ENCODE results near the gene FGD5.

FGD5 gene

GRCh38 chr3:14905055-14905657 is 86.4 kb downstream of the FGD5 start:
- no peak for DNase-seq (ENCODE audit: low read depth)

- no peak for DNase-seq (ENCODE audit: low read depth)
Observed at GRCh38 chr3:14906355-14906971, 87.7 kb downstream of the FGD5 start.

- no peak for DNase-seq (ENCODE audit: low read depth)
Observed at GRCh38 chr3:14907043-14907966, 88.5 kb downstream of the FGD5 start.

GRCh38 chr3:14909250-14909649 is 90.5 kb downstream of the FGD5 start:
- no peak for DNase-seq (ENCODE audit: low read depth)

- DNase-seq (ENCODE audit: low read depth), result no peak
Observed at GRCh38 chr3:14911651-14912050, 92.9 kb downstream of the FGD5 start.

DNA sequence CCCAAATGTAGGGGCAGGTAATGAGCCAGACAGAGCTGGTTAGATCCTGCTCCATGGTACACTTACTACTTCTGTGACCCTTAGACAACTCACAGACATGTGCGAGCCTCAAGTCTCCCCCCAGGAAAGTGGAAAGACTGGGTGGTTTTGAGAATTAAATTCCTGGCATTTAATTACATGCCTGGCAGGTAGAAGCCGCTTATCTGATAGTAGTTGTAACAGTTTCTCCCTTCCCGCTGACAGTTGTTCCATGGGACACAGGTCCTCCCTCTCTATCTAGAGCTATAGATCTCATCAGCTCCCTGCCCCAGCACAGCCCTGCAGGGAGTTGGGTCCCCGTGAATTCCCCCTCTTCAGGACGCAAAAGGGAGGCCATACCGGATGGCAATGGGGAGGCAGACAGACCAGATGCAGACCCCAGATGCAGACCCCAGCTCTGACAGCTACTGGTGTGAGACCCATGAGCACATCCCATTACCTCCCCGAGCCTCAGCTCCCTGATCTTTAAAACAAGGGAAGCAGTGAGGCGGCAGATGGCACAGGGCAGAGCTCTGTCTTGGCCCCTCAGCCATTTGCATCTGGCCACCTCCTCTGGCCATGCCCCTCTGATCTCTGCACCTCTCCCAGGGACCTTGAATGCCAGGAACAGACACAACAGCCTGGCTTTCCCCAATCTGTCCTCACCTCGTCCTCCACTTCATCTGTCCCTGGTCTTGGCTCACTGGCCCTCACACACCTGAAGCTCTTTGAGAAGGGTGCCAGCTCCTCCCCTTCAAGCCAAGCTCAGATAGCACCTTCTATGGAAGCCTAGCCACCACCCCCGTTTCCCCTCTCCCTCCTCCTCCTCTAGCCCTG is 94.5 kb downstream of the FGD5 start:
- DNase-seq (ENCODE audit: low read depth), result no peak

GRCh38 chr3:14913926-14914778 is 95.4 kb downstream of the FGD5 start:
- DNase-seq (ENCODE audit: low read depth), result no peak

GRCh38 chr3:14914779-14915117 is 96.0 kb downstream of the FGD5 start:
- no peak for DNase-seq (ENCODE audit: low read depth)

DNA sequence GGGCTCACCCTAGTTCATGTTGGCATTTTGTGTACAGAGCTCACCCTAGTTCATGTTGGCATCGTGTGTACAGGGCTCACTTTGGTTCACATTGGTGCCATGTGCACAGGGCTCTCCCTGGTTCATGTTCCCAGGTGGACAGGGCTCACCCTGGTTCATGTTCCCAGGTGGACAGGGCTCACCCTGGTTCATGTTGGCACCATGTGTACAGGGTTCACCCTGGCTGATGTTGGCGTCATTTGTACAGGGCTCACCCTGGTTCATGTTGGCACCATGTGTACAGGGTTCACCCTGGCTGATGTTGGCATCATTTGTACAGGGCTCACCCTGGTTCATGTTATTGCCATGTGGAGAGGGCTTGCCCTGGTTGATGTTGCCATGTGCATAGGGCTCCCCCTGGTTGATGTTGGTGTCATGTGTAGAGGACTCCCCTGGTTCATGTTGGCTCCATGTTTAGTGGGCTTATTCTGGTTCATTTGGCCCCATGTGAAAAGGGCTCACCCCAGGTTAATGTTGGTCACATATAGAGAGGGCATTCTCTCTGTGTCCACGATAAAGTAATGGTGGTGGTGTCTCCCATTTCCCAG is 97.0 kb downstream of the FGD5 start:
- no peak for DNase-seq (ENCODE audit: low read depth)

- no peak for DNase-seq (ENCODE audit: low read depth)
Observed at GRCh38 chr3:14918356-14918860, 99.6 kb downstream of the FGD5 start.

GRCh38 chr3:14920536-14920935 is 101.8 kb downstream of the FGD5 start:
- DNase-seq (ENCODE audit: low read depth), result no peak

DNA sequence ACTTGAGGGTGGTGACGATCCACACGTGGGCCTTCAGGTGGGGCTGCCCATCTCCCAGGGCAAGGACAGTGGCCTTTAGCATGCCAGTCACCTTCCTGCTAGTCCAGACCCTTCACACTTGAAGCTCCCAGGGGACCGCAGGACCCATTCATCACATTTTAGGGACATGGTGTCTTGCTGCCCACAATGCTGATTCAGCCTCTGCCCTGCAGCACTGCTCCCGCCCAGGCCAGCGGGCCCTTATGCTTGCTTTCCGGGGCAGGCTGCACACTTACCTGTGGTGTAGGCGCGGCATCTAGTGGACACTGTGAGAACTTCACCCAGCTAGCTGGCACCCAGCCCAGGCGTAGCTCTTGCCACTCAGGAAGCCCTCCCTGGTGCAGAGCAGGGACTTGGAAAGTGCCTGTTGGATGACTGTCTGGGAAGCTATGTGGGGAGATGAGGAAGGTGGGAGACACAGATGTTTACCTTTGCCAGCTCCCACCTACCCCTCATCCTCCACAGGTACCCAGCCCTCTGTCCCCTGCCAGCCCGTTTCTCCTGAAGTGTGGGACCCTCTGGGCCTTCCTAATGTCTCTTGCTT is 102.4 kb downstream of the FGD5 start:
- DNase-seq (ENCODE audit: low read depth), result peak; percentile 65

DNA sequence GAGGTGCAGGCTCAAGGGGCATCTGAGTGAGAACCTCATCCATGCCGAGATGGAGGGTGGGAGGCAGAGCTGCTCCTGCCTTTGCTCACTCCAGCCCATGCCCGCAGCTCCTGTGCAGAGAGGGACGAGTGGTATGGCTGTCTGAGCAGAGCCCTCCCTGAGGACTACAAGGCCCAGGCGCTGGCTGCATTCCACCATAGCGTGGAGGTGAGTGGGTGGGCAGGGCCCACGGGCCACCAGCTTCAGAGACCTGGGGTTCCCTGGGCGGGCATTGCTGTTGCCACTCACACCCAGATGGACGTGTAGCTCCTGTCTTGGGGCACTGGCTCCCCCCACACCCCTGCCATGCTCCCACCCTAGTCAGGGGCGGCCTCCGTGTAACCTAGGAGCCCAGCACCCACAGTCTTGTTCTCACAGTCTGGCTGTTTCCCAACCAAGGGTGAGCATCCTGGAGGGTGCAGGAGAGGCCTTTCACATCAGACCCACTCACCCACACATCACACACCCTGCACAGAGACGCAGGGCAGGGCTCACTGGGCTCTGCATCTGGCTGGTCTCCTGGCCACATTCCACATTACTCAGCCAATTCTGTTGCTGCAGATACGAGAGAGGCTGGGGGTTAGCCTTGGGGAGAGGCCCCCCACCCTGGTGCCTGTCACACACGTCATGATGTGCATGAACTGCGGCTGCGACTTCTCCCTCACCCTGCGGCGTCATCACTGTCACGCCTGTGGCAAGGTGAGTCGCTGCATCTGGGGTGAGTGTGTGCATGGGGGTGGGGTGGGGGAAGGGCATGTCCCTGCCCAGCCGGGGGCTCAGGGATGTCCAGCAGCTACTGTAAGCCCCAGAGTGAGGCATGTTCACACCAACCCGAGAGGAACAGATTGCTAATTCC is 103.3 kb downstream of the FGD5 start:
- DNase-seq (ENCODE audit: low read depth), result no peak

GRCh38 chr3:14922863-14923262 is 104.1 kb downstream of the FGD5 start:
- no peak for DNase-seq (ENCODE audit: low read depth)

DNA sequence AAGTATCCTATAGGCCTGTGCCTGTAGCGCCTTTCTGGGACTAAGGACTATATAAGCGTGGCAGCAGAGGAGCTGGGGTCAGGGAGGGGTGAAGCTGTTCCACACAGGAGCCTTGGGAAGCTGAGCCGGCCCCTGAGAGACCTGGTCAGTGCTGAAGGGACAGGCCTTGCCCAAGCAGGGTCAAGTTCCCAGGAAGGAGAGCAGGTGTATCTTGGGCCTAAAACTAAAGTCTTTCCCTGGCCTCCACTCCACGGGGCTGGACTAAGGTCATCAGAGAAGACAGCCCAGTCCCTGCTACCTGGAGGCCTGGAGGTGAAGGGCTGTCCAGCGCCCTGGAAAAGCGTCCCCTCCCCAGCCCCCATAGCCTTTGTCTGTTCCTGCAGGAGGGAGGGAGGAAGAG is 104.7 kb downstream of the FGD5 start:
- DNase-seq (ENCODE audit: low read depth), result no peak

DNA sequence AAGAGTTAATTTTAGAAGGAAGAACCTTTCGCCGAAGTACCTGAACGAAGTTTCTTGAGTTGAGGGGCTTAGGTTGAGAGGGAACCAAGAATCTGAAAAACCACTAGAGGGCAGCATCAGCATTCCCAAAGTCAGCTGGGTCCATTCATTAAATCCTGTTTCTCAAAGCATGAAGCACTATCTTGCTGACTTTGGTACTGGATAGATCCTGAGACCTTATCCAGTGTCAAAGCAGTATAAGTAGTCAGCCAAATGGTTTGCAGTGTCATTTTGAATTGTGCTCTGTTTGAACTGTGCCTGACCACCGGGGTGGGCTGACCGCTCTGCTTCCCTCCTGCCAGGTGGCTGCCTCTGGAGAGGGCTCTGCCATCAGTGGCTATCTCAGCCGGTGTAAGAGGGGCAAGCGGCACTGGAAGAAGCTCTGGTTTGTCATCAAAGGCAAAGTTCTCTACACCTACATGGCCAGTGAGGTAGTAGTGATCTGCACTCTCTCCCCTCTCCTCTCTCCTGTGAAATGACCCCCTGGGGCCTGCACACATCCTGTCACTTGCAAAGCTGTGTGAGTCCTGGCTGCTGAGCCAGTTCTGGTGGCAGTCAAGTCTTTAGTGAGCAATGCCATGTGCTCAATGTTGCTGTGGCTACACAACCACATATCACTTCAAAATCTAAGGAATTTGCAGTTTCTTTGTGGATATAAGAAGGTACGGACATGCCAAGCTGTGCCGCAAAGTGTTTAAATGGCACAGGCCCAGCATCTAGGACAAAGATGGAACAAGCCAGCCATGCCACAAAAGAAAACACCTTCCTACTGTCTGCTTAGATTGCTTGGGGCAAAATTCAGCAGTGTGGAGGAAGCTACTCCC is 107.2 kb downstream of the FGD5 start:
- DNase-seq (ENCODE audit: low read depth), result no peak

DNA sequence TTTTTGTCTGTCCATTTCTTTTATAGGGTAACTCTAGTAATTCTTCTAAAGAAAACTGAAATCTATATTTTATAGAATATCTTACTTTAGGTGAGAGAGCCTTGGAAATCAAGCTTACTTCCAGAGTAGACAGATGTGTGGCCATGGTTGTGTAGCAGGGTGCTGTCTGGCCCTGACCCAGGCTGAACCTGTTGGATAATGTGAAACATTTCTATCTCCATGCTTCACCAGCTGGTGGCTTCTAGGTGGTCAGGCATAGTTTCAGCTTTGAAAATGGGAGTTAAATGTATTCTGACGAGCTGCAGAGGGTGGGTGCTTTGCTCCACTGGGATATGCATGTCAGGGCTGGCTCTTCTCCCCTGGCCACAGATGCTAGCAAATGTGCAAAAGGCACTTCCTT is 107.8 kb downstream of the FGD5 start:
- no peak for DNase-seq (ENCODE audit: low read depth)

DNA sequence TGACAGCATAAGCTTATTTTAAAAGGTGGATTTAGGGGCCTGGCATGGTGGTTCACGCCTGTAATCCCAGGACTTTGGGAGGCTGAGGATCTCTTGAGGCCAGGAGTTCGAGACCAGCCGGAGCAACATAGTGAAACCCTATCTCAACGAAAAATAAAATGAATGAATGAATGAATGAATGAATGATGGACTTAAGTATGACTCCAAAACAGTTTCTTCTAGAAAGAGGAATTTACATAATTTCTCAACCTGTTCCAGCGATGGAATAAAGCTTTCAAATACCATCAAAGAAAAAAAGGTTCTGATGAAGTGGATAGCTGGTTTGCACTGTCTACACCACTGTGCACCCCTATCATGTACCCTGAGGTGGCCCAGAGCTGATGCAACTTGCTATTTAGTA is 108.5 kb downstream of the FGD5 start:
- no peak for DNase-seq (ENCODE audit: low read depth)
